UCSD-AML1 (cell line): ENCODE measurements around the gene DCUN1D5.

Experiments used
- DNase-seq: peaks from one replicate; lab custom pipeline; 2025; ENCODE audit not compliant: unreplicated experiment; lab: John Stamatoyannopoulos, UW

DCUN1D5 gene

GRCh38 chr11:103091801-103092524, at the start of gene DCUN1D5:
Gene DCUN1D5 (minus strand): TSS chr11:103092160. CDS start chr11:103091872, 288 bp downstream.
- peak; percentile 94 for DNase-seq

DNA sequence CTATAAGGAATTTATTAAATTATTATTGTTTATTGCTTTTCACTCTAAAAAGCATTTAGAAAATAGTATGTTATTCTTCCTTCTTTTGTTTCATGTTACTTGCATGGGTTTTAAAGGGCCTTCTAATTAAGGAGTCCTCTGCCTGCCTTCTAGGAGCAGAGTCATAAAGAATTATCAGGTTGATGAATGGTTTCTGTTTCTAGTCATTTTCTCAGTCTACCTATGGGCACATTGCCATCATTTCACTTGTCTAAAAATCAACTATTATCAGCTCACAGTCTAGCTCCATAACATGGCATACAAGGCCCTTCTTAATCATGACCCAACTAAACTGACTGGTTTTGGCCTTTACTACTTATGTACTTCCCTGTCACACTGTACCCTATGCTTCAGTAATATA, 33.5 kb upstream of the DCUN1D5 start:
- no peak for DNase-seq

- no peak for DNase-seq
Observed at GRCh38 chr11:103114836-103115235, 22.9 kb upstream of the DCUN1D5 start.

DNA sequence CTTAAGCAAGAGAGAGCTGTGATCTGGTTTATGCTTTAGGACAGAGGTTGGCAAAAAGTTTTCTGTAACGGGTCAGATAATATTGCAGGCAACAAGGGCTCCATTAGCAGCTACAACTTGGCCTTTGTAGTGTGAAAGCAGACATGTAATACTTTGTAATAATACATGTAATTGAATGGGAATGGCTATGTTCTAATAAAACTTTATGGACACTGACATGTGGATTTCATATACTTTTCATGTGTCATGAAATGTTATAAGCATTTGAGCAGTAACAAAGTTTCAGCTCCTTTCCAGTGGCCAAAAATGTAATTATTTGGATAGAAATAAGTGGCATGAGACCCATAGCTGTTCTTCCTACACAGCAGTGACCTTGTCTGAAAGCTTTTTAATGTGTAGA, 20.4 kb upstream of the DCUN1D5 start:
- DNase-seq, result no peak

- no peak for DNase-seq
Observed at GRCh38 chr11:103111400-103111799, 19.4 kb upstream of the DCUN1D5 start.

- DNase-seq, result no peak
Observed at GRCh38 chr11:103110391-103110790, 18.4 kb upstream of the DCUN1D5 start.

GRCh38 chr11:103109818-103110388, 17.9 kb upstream of the DCUN1D5 start:
- no peak for DNase-seq

GRCh38 chr11:103108933-103109817, 17.2 kb upstream of the DCUN1D5 start, which contains the start of gene DYNC2H1:
Gene DYNC2H1 (plus strand): TSS chr11:103109426. CDS start chr11:103109575, 149 bp downstream.
- DNase-seq, result peak; percentile 92

- DNase-seq, result no peak
Observed at GRCh38 chr11:103097279-103097678, 5.3 kb upstream of the DCUN1D5 start.

GRCh38 chr11:103091064-103091800, 728 bp downstream of the DCUN1D5 start:
- peak; percentile 56 for DNase-seq

DNA sequence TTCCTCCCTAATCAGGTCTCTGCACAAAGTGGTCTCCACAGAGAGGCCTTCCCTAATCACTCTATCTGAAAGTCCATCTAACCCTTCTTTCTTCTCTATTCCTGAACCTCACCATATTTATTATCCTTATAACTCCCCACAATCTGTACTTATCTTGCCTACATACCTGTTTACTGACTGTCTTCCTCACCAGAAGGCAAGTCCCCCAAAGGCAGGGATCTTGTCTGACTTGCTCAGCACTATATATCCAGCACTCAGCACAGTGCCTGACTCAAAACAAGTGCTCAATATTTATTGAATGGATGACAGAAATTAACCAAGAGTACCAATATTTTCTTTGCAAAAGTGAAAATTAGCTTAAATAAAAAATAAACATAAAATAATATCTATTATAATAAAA, 5.5 kb downstream of the DCUN1D5 start:
- DNase-seq, result no peak

DNA sequence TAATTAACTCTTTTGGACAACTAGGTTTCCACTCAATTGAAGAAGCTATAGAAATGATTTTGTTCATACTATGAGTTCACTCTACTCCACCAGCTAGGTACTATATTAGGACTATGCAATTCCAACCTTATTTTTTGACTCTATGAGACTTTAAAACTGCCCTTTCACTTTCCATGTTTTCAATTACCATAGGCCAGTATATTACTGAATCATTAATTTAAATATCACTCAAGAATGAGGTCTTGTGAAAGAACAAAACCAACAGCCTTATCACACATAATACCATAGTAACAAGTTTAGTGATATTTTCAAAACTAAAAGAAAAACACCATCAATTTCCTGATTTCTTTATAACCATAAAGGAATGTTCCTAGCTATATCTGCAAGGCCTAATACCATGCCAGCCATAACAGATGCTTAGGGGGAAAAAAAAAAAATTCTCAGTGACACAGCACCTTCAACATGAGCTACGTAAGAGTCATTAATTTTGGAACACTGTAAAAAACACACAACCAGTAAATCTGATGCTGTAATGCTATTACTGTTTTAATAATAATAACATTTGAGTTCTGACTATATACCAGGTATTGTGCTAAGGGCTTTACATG, 6.1 kb downstream of the DCUN1D5 start:
- no peak for DNase-seq

GRCh38 chr11:103079833-103080232, 12.1 kb downstream of the DCUN1D5 start:
- DNase-seq, result no peak

GRCh38 chr11:103078710-103079109, 13.2 kb downstream of the DCUN1D5 start:
- DNase-seq, result no peak

DNA sequence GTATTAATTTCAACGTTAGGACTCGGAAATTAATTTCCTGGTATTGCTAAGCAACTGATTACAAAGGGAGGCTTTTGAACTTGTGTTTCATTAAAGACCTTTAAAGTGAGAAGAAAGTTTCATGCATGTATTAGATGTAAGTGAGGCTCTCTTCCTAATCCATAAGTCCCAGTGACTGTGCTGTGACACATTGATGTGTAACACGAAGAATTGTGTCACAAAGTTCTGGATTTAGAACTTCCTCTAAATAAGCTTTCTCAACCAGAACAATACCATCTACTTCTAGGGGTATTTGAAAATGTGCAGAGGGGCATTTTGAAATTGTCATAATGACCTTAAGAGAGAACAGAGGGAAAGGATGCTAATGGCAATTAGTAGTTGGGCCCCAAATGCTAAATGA, 14.4 kb downstream of the DCUN1D5 start:
- no peak for DNase-seq

GRCh38 chr11:103076361-103076760, 15.6 kb downstream of the DCUN1D5 start:
- no peak for DNase-seq

DNA sequence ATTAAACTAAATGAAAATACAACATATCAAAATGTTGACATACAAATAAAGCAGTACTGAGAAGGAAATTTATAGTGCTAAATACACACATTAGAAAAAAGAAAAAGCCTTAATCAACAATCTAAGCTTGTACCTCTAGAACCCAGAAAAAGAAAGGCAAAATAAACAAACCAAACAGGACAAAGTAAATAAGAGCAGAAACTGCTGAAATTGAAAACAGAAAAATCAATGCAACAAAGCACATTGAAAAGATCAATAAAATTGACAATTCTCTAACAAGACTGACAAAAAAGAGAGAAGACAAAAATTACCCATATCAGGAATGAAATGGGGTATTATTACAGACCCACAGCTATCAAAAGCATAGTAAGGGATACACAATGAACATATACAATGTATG, 21.0 kb downstream of the DCUN1D5 start:
- no peak for DNase-seq

DNA sequence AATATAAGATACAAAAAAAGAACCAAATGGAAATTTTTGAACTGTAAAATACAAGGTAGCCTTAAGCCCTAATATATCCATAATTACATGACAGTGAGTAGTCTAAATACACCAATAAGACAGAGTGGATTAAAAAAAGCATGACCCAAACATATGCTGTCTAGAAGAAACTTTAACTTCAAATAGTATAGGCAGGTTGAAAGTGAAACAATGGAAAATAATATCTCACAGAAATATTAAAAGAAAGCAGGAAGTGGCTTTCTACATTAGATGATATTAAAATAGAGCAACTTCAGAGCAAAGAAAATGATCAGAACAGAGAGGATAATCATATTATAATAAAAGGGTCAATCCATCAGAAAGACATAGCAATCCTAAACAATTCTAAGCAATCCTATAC, 21.8 kb downstream of the DCUN1D5 start:
- DNase-seq, result no peak

- no peak for DNase-seq
Observed at GRCh38 chr11:103069367-103069766, 22.6 kb downstream of the DCUN1D5 start.

- DNase-seq, result no peak
Observed at GRCh38 chr11:103067118-103067517, 24.8 kb downstream of the DCUN1D5 start.

GRCh38 chr11:103061656-103062055, 30.3 kb downstream of the DCUN1D5 start:
- no peak for DNase-seq
